ENCODE measurements around the gene PDE4A.
A peak's percentile ranks its signal among the peaks of the same experiment; 100 is the strongest.
"Not testable (repeated sequence)": the region's sequence is repeated elsewhere in the genome, so short reads cannot be mapped to it uniquely, and the experiment has no call there.

The PDE4A gene

DNA sequence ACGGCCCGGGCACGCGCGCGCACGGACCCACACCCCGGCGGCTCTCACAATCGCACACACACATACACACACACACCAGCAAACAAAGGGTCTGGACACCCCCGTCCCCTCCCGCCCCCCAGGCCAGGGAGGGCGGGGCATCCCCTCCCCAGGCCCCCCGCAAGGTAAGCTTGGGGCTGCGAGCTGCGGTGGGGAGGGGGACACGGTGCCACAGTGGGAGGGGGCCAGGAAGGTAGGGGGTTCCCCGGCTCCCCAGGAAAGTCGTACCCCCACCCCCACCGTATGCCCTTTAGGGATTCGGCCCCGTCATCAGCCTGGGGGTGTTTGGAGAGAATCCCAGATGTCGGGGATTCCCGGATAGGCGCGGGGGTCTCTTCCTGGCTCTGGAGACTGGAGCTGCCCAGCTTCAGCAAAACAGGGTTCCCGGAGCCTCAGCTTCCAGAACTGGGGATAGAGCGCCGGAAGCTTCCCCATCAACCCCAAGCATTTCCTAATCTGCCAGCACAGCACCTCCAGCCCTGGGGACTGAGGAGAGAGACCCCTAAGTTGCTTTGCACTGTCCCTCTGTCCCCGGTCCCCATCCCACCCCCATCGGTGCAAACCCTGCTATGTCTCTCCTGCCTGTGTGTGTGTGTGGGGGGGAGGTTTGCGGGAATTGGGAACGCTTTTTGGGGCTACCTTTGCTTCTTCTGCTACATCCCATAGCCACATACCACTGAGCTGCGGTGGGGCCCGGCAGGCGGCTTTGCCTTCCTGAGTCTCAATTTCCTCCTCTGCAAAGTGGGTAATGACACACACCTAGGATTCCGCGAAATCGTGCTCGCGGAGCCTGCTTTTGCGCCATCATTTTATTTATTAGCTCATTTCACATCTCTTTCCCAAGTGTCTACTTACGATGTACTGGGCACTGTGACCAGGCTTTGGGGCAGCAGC, 15.2 kb upstream of the PDE4A start:
- CTCF ChIA-PET: interaction anchor here (0.5 to 5.9 kb wide), 11 partner anchors 8 to 294 kb away, joined by 3 to 71 read pairs (median 3); partner anchors contain the start of gene ICAM5
- no peak for DNase-seq (ENCODE audit: extremely low spot score)
- TF ChIP-seq FOXK2 (IDR thresholded peaks at IDR 0.05) (no peak), LEF1 (IDR thresholded peaks at IDR 0.05; ENCODE audit: borderline replicate concordance) (no peak), FOXM1 (IDR thresholded peaks at IDR 0.05; ENCODE audit: borderline replicate concordance) (no peak), ELF4 (IDR thresholded peaks at IDR 0.05) (no peak), ZNF384 (IDR thresholded peaks at IDR 0.05) (no peak), L3MBTL2 (conservative IDR thresholded peaks at IDR 0.05) (no peak), HDGF (IDR thresholded peaks at IDR 0.05; ENCODE audit: borderline replicate concordance) (no peak), ARNT (IDR thresholded peaks at IDR 0.05) (no peak), BHLHE40 (IDR thresholded peaks at IDR 0.05; ENCODE audit: borderline replicate concordance) (no peak), NFRKB (IDR thresholded peaks at IDR 0.05) (no peak), TARDBP (IDR thresholded peaks at IDR 0.05) (no peak), SUZ12 (IDR thresholded peaks at IDR 0.05) (no peak), SP1 (IDR thresholded peaks at IDR 0.05) (no peak), CTBP1 (IDR thresholded peaks at IDR 0.05; ENCODE audit: borderline replicate concordance) (no peak), FOXA1 (IDR thresholded peaks at IDR 0.05) (no peak)
- TF ChIP-seq, protein P1, sequence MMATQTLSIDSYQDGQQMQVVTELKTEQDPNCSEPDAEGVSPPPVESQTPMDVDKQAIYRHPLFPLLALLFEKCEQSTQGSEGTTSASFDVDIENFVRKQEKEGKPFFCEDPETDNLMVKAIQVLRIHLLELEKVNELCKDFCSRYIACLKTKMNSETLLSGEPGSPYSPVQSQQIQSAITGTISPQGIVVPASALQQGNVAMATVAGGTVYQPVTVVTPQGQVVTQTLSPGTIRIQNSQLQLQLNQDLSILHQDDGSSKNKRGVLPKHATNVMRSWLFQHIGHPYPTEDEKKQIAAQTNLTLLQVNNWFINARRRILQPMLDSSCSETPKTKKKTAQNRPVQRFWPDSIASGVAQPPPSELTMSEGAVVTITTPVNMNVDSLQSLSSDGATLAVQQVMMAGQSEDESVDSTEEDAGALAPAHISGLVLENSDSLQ (IDR thresholded peaks at IDR 0.05): no peak
- POLR2A ChIA-PET: interaction anchor here (0.7 to 2.1 kb wide), 2 partner anchors 11 to 13 kb away, joined by 3 to 8 read pairs; no protein-coding TSS in a partner anchor

DNA sequence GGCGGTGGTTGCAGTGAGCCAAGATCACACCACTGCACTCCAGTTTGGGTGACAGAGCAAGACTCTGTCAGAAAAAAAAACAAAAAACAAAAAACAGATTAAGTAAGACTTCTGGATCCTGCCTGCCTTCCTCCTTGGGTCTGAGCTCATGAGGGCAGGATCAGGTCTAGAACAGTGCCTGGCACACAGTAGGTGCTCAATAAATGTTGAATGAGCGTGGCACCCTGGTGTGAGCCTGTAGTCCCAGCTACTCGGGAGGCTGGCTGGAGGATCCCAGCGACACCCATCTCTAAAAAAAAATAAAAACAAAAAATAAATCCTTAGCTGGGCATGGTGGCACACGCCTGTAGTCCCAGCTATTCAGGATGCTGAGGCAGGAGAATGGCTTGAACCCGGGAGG, 14.1 kb upstream of the PDE4A start:
- CTCF ChIA-PET: interaction anchor here (0.6 to 5.9 kb wide), 8 partner anchors 10 to 293 kb away, joined by 3 to 71 read pairs (median 3); partner anchors contain the start of gene ICAM5
- TF ChIP-seq ELF4 (IDR thresholded peaks at IDR 0.05): no peak
- TF ChIP-seq NFRKB (IDR thresholded peaks at IDR 0.05): no peak
- TF ChIP-seq TARDBP (IDR thresholded peaks at IDR 0.05): no peak
- no peak for TF ChIP-seq HDGF (IDR thresholded peaks at IDR 0.05; ENCODE audit: borderline replicate concordance)
- TF ChIP-seq SUZ12 (IDR thresholded peaks at IDR 0.05): no peak
- TF ChIP-seq CTBP1 (IDR thresholded peaks at IDR 0.05; ENCODE audit: borderline replicate concordance): no peak
- POLR2A ChIA-PET: interaction anchor here (2.1 kb wide), 1 partner anchor 10 kb away, joined by 8 read pairs; no protein-coding TSS in a partner anchor
- no peak for DNase-seq (ENCODE audit: extremely low spot score)

DNA sequence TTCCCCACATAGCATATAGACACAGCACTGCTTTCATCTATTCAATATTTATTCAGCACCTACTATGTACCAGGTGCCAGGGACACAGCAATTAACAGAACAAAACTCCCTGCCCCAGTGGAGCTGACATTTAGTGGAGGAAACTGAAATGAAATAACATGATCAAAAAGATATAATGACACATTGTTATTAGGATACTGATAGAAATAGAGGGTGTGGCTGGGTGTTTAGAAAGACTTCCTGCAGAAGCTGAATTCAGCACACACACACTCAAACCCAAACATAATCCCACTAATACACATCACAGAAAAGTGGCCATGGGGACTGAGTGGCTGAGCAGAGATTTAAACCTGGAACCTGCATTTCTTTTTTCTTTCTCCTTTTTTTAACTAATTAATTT, 13.2 kb upstream of the PDE4A start:
- ChIA-PET POLR2A (no interaction called here), CTCF (interaction anchor here (5.9 kb wide), 1 partner anchor 9 kb away, joined by 71 read pairs; no protein-coding TSS in a partner anchor)
- DNase-seq (ENCODE audit: extremely low spot score): no peak
- TF ChIP-seq FOXK2 (IDR thresholded peaks at IDR 0.05) (no peak), FOXM1 (IDR thresholded peaks at IDR 0.05; ENCODE audit: borderline replicate concordance) (no peak), ARNT (IDR thresholded peaks at IDR 0.05) (no peak)

DNA sequence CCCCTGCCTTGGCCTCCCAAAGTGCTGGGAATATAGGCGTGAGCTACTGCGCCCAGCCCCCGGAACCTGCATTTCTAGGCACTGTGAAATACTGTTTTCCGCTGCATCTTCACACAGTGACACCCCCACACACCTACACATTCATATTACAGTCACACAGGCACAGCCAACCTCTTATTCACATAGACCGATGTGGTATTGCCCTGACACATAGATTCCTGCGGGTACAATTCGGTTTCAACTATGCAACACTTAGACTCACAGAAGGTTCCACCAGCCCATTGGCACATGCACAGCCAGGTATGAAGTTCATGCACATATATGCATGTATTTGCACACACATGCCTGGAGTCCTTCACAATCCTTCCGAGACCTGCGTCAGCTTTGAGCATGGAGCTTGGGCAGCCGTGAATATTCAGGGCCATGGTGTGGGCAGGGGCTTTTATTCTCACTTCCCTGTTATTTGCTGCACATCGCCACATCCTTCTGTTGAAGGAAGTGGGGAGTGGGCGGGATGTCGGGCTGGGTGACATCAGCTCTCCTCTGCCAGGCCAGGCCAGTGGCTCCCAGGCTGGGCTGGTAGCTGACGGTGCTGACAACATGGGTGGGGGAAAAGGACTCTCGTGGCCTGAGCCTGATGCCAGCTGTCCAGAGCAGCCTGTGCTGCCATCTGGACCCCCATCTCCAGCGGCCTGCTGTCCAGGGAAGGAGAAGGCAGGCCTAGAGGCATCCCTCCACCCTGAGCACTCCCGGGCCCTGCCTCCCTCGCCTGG, 11.6 kb upstream of the PDE4A start:
- CTCF ChIA-PET: interaction anchor here (5.9 kb wide), 1 partner anchor 8 kb away, joined by 71 read pairs; no protein-coding TSS in a partner anchor
- DNase-seq (ENCODE audit: extremely low spot score): no peak
- no peak for TF ChIP-seq SUZ12 (IDR thresholded peaks at IDR 0.05)
- no peak for TF ChIP-seq ELF4 (IDR thresholded peaks at IDR 0.05)
- no peak for TF ChIP-seq HDGF (IDR thresholded peaks at IDR 0.05; ENCODE audit: borderline replicate concordance)
- TF ChIP-seq LEF1 (IDR thresholded peaks at IDR 0.05; ENCODE audit: borderline replicate concordance): no peak
- TF ChIP-seq L3MBTL2 (conservative IDR thresholded peaks at IDR 0.05): no peak
- TF ChIP-seq, protein P1 (IDR thresholded peaks at IDR 0.05): no peak
- no peak for TF ChIP-seq ZNF384 (IDR thresholded peaks at IDR 0.05)
- no peak for TF ChIP-seq FOXA1 (IDR thresholded peaks at IDR 0.05)
- no peak for TF ChIP-seq FOXM1 (IDR thresholded peaks at IDR 0.05; ENCODE audit: borderline replicate concordance)
- TF ChIP-seq TARDBP (IDR thresholded peaks at IDR 0.05): no peak
- no peak for TF ChIP-seq NFRKB (IDR thresholded peaks at IDR 0.05)
- TF ChIP-seq CTBP1 (IDR thresholded peaks at IDR 0.05; ENCODE audit: borderline replicate concordance): no peak
- TF ChIP-seq ARNT (IDR thresholded peaks at IDR 0.05): no peak
- no peak for TF ChIP-seq FOXK2 (IDR thresholded peaks at IDR 0.05)
- POLR2A ChIA-PET: no interaction called here

DNA sequence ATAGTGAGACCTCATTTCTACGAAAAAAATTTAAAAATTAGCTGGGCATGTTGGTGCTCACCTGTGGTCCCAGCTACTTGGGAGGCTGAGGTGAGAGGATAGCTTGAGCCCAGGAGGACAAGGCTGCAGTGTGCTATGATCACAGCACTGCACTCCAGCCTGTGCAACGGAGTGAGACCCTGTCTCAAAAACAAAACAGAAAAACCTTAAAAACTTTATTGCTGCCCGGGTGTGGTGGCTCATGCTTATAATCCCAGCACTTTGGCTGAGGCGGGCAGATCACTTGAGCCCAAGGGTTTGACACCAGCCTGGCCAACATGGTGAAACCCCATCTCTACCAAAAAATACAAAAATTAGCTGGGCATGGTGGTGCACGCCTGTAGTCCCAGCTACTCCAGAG, 9.1 kb upstream of the PDE4A start:
- CTCF ChIA-PET: interaction anchor here (0.6 to 1.0 kb wide), 2 partner anchors 10 to 109 kb away, joined by 3 to 4 read pairs; no protein-coding TSS in a partner anchor
- DNase-seq (ENCODE audit: extremely low spot score); POLR2A ChIA-PET: not testable (repeated sequence)

DNA sequence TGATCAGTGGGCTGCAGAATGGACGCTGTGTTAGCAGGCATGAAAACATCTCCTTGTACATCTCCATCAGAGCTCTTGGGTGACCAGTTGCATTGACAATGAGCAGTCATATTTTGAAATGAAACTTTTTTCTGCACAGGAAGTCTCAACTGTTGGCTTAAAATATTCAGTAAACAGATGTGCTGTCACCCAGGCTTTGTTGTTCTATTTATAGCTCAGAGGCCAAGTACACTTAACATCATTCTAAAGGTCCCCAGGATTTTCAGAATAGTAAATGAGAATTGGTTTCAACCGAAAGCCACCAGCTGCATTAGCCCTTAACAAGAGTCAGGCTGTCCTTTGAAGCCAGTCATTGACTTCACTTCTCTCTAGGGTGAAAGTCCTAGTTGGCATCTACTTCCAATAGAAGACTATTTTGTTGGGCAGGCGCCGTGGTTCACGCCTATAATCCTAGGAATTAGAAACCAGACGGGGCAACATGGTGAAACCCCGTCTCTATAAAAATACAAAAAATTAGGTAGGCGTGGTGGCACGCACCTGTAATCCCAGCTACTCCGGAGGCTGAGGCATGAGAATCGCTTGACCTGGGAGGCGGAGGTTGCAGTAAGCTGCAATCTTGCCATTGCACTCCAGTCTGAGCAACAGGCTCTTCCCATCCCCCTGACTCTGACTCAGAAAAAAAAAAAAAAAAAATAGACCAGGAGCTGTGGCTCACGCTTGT, 7.9 kb upstream of the PDE4A start:
- TF ChIP-seq TARDBP (IDR thresholded peaks at IDR 0.05): no peak
- no peak for TF ChIP-seq CTBP1 (IDR thresholded peaks at IDR 0.05; ENCODE audit: borderline replicate concordance)
- peak; percentile 56 for TF ChIP-seq ZNF384 (IDR thresholded peaks at IDR 0.05)
- TF ChIP-seq, protein P1 (IDR thresholded peaks at IDR 0.05): no peak
- CTCF ChIA-PET: interaction anchor here (0.6 to 1.3 kb wide), 6 partner anchors 8 to 71 kb away, joined by 3 to 7 read pairs (median 3); partner anchors contain the start of gene CDC37
- POLR2A ChIA-PET: no interaction called here
- DNase-seq (ENCODE audit: extremely low spot score): no peak

Measured in HEK293T (cell line).